Epithelial cell of esophagus (primary cell): Measurements from ENCODE around the gene PLXDC1.

Experiments used
- DNase-seq: peaks from one replicate; pipeline ENCODE4 v3.0.0; 2010; ENCODE audit warnings: low read depth
- H3K4me3 ChIP-seq: 2 replicates; pipeline ENCODE4 v1.5.1; 2011; ENCODE audit warnings: mild to moderate bottlenecking, low read length, control low read depth
- CTCF ChIP-seq: IDR thresholded peaks from 2 replicates; pipeline ENCODE4 v1.5.1; 2011; ENCODE audit warnings: low read depth, mild to moderate bottlenecking, low read length, control low read depth, inconsistent platforms; ENCODE audit not compliant: insufficient read depth; ENCODE audit errors: missing control alignments

The PLXDC1 gene

GRCh38 chr17:39158623-39159022 lies 7.2 kb upstream of the PLXDC1 start:
- no peak for DNase-seq
- TF ChIP-seq CTCF, result no peak
- no peak overlapping the region for H3K4me3 ChIP-seq

- H3K4me3 ChIP-seq, result no peak overlapping the region
- no peak for DNase-seq
- no peak for TF ChIP-seq CTCF
These were observed 5.1 kb upstream of the PLXDC1 start for GRCh38 chr17:39156491-39156890.

- no peak for DNase-seq
- TF ChIP-seq CTCF, result no peak
- no peak overlapping the region for H3K4me3 ChIP-seq
These were observed 4.2 kb upstream of the PLXDC1 start for GRCh38 chr17:39155654-39156053.

- peak; percentile 15 for TF ChIP-seq CTCF
- peak; percentile 78 for DNase-seq
These were observed 2.2 kb upstream of the PLXDC1 start for GRCh38 chr17:39153599-39154051.

GRCh38 chr17:39151943-39152818 lies 744 bp upstream of the PLXDC1 start:
- peak overlapping the region; percentile 84 for H3K4me3 ChIP-seq
- peak; percentile 32 for DNase-seq
- no peak for TF ChIP-seq CTCF

More at GRCh38 chr17:39153599-39154051, 2.2 kb upstream of the PLXDC1 start:
- H3K4me3 ChIP-seq, result peak overlapping the region; percentile 84

- no peak for TF ChIP-seq CTCF
- no peak overlapping the region for H3K4me3 ChIP-seq
- DNase-seq, result no peak
These were observed 665 bp downstream of the PLXDC1 start for GRCh38 chr17:39150795-39151149.

- no peak for DNase-seq
- no peak for TF ChIP-seq CTCF
- no peak overlapping the region for H3K4me3 ChIP-seq
These were observed 1.3 kb downstream of the PLXDC1 start for GRCh38 chr17:39150104-39150634.
